GM18498 (cell line): ENCODE data around the gene RAD9B.
"Not testable (repeated sequence)": the region's sequence is repeated elsewhere in the genome, so short reads cannot be mapped to it uniquely, and the experiment has no call there.

Experiments
- ATAC-seq: cut with Tn5 transposase; IDR thresholded peaks from one replicate; pipeline ENCODE4 v1.9.1; 2021; ENCODE audit warnings: mild to moderate bottlenecking, moderate library complexity; ENCODE audit not compliant: unreplicated experiment

The RAD9B gene

GRCh38 chr12:110501752-110502738, at the start of gene RAD9B, which contains the start of gene VPS29:
RAD9B (plus strand) TSS chr12:110502331; CDS start chr12:110502338, 7 bp downstream.
VPS29 (minus strand) TSS chr12:110502111; CDS start chr12:110502051, 60 bp downstream.
- ATAC-seq = peak; percentile 95

GRCh38 chr12:110453569-110454296, 48.4 kb upstream of the RAD9B start:
- no peak for ATAC-seq

GRCh38 chr12:110458756-110459155, 43.4 kb upstream of the RAD9B start:
- no peak for ATAC-seq

- ATAC-seq = not testable (repeated sequence)
Measured at GRCh38 chr12:110461189-110461588, 40.9 kb upstream of the RAD9B start.

- no peak for ATAC-seq
Measured at GRCh38 chr12:110465024-110465423, 37.1 kb upstream of the RAD9B start.

GRCh38 chr12:110465765-110466164, 36.4 kb upstream of the RAD9B start:
- ATAC-seq = not testable (repeated sequence)

- ATAC-seq = no peak
Measured at GRCh38 chr12:110466791-110467190, 35.3 kb upstream of the RAD9B start.

DNA sequence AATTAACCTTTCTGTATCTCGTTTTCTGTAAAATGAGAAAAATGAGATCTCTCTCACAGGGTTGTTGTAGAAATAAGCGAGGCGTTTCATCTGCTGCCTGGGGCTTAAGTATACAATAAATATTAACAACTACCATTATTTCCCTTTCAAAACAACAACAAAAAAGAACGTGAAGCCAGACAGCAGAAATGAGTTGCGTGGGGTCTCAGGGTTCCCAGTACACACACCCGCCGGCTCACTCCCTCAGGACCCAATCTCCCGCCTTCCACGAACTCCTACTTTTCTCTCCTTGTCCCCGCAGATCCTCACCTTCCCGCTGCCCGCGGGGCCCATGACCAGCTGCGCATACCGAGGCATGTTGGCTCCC, 34.3 kb upstream of the RAD9B start:
- ATAC-seq = no peak

GRCh38 chr12:110468214-110469048, 33.7 kb upstream of the RAD9B start, which contains the start of the genes FAM216A and GPN3:
FAM216A (plus strand) TSS chr12:110468845; CDS start chr12:110468876, 31 bp downstream.
GPN3 (minus strand) TSS chr12:110468257; CDS start chr12:110468203, 54 bp downstream.
- peak; percentile 79 for ATAC-seq

DNA sequence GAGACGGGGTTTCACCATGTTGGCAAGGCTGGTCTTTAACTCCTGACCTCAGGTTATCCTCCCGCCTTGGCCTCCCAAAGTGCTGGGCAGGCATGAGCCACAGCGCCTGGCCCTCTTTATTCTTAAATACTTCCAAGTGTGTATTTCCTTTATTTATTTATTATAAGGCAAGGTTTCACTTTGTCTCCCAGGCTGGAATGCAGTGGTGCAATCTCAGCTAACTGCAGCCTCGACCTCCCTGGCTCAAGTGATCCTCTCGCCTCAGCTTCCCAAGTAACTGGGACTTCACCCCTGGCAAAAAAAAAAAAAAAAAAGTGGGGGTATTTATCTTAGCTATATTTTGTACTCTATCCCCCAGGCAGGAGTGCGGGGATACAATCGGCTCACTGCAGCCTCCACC, 26.7 kb upstream of the RAD9B start:
- no peak for ATAC-seq

DNA sequence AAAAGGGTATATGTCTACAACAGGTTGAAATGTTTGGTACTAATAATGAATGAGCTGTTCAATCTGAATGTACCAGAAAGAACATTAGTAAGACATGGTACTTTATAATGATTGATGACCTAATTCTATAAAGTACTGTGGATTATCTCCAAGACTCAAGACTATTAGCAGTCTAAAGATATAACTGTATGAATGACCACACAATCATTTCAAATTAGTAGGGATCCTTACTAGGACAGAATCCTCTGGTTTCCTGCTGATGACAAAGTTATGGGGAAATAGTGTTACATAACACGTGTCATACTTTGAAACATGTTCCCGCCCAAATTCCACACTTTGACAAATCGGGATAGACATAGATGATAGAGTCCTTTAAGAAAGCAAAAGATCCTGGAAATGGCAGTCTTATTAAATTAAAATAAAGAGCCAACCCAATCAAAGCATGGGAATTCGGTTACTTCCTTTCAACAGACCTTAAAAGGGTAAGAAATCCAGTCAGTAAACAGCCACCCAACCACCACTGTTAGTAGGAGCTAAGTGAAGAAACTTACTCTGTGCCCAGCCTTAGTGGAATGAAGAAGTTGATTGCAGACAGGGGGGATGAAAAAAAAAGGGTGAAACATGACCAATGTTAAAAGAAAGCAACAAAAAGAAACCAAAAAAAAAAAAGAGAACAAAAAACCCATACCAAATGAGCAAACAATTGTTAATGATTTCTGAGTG, 3.0 kb upstream of the RAD9B start:
- ATAC-seq = no peak

- ATAC-seq = peak; percentile 3
Measured at GRCh38 chr12:110501399-110501751, 756 bp upstream of the RAD9B start.

- no peak for ATAC-seq
Measured at GRCh38 chr12:110503432-110503831, 1.3 kb downstream of the RAD9B start.

GRCh38 chr12:110505332-110505731, 3.2 kb downstream of the RAD9B start:
- ATAC-seq = no peak

DNA sequence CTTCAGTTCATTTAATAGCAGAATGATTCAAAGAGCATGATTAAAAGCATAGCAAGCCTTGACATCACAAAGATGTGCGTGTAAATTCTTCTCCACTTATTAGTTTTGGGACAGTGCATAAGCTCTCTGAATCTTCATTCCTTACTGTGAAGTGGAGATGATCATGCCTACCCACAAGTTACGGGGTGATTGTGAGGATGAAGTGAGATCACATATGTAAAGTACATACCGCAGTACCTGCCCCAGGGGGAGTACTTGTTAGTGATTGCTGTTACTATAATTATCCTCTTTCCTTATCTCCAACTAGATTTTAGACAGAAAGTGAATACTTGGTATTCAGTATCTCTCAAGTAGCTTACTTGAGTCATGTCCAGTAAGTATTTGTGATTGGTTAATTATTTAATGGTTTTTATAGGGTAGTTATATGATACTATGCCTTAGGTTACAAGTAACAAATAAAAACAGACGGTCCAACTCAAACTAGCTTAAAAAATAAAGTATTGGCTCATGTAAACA, 6.0 kb downstream of the RAD9B start:
- ATAC-seq = no peak

DNA sequence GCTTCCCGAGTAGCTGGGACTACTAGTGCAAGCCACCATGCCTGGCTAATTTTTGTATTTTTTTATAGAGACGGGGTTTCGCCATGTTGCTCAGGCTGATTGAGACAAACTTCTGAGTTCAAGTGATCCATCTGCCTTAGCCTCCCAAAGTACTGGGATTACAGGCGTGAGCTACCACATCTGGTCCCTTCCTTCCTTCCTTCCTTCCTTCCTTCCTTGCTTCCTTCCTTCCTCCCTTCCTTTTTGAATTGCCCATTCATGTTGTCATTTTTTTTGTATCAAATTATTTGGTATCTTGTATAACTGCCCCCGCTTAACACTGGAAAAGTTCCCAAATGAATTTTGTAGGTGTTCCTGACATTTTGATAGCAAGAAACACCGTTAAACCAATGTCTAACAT, 11.7 kb downstream of the RAD9B start:
- no peak for ATAC-seq

DNA sequence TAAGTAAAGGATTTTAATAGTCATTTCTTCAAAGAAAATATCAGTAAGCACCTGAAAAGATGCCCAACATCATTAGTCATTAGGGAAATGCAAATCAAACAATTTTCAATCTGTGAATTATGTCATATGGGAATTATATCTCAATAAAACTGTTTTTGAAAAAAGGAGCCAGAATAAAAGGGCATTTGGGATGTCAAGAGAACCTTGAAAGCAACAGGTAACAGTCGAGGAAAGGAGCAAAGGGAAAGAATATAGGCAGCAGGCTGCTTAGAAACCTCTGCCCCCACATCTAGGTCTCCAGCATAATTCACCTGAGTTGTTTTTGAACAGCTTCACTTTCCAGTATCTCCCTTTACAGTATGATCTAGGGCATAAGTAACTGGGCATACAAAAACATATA, 12.2 kb downstream of the RAD9B start:
- no peak for ATAC-seq

DNA sequence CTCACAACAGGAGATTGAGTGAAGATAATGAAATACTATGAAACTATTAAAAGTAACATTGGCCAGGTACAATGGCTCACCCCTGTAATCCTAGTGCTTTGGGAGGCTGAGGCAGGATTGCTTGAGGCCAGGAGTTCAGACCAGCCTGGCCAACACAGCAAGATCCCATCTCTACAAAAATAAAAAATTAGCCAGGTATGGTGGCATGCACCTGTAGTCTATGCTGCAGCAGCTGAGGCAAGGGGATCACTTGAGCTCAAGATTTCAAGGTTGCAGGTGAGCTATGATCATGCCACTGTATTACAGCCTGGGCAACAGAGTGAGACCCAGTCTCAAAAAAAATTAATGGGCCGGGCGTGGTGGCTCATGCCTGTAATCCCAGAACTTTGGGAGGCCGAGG, 14.9 kb downstream of the RAD9B start:
- ATAC-seq = no peak

DNA sequence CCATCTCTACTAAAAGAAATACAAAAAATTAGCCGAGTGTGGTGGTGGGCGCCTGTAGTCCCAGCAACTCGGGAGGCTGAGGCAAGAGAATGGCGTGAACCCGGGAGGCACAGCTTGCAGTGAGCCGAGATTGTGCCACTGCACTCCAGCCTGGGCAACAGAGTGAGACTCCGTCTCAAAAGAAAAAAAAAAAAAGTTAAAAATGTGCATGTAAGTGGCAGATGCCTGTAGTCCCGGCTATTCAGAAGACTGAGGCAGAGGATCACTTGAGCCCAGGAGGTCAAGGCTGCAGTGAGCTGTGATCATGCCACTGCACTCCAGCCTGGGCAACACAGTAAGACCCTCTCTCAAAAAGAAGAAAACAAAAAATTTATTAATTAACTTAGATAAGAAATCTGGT, 15.9 kb downstream of the RAD9B start:
- not testable (repeated sequence) for ATAC-seq
